HepG2 (cell line): ENCODE data around the gene GATA5. TPM values are rescaled to one million over a fixed set of nuclear protein-coding genes. Genes with fewer than 3 reads are reported as not detected.

Source experiments
- CENPT ChIP-seq: sonication (generic); formaldehyde crosslinking; IDR thresholded peaks from 2 replicates; pipeline ENCODE4 v1.8.0; 2022; ENCODE audit warnings: low read depth, mild to moderate bottlenecking, moderate library complexity, missing genetic modification reagents
- EED ChIP-seq: sonication (generic); formaldehyde crosslinking; IDR thresholded peaks from 2 replicates; pipeline ENCODE4 v1.5.0; 2020; ENCODE audit warnings: mild to moderate bottlenecking, missing genetic modification reagents
- HNRNPH1 ChIP-seq: fragments of 200-400 bp; formaldehyde crosslinking; optimal IDR thresholded peaks from 2 replicates; pipeline ENCODE3; 2017; ENCODE audit warnings: mild to moderate bottlenecking, low read depth, low read length
- NCOA5 ChIP-seq: sonication (generic); formaldehyde crosslinking; IDR thresholded peaks from 2 replicates; pipeline ENCODE4 v1.4.0; 2020; ENCODE audit warnings: missing genetic modification reagents
- NFATC3 ChIP-seq: sonication (generic); formaldehyde crosslinking; IDR thresholded peaks from 2 replicates; pipeline ENCODE4 v1.5.1; 2020; ENCODE audit warnings: mild to moderate bottlenecking, missing genetic modification reagents
- SOX5 ChIP-seq: IDR thresholded peaks from 2 replicates; pipeline ENCODE4 v1.6.1; 2016; ENCODE audit warnings: borderline replicate concordance
- TAF1 ChIP-seq: sonication (generic); formaldehyde crosslinking; IDR thresholded peaks from 2 replicates; pipeline ENCODE4 v1.4.0; 2020; ENCODE audit warnings: missing genetic modification reagents
- TCF7L2 ChIP-seq: IDR thresholded peaks from 2 replicates; pipeline ENCODE4 v1.6.1; 2011; ENCODE audit warnings: mild to moderate bottlenecking, low read depth, low read length, moderate library complexity
- ZBTB21 ChIP-seq: sonication (generic); formaldehyde crosslinking; IDR thresholded peaks from 2 replicates; pipeline ENCODE4 v1.4.0; 2020; ENCODE audit warnings: missing genetic modification reagents
- ZNF547 ChIP-seq: sonication (generic); formaldehyde crosslinking; IDR thresholded peaks from 2 replicates; pipeline ENCODE4 v1.5.1; 2020; ENCODE audit warnings: mild to moderate bottlenecking, missing genetic modification reagents
- ZNF552 ChIP-seq: sonication (generic); formaldehyde crosslinking; IDR thresholded peaks from 2 replicates; pipeline ENCODE4 v1.9.0; 2022; ENCODE audit warnings: missing genetic modification reagents, mild to moderate bottlenecking, borderline replicate concordance
- ZNF749 ChIP-seq: sonication (generic); formaldehyde crosslinking; IDR thresholded peaks from 2 replicates; pipeline ENCODE4 v1.8.0; 2022; ENCODE audit warnings: mild to moderate bottlenecking, missing genetic modification reagents, moderate library complexity, borderline replicate concordance
- ZNF768 ChIP-seq: sonication (generic); formaldehyde crosslinking; IDR thresholded peaks from 2 replicates; pipeline ENCODE4 v1.4.0; 2020; ENCODE audit warnings: missing genetic modification reagents
- polyA plus RNA-seq, 8 experiments: library from polyadenylated mRNA; depleted of rRNA in 3 of 8; stranded (reverse) in 7 of 8; unstranded in 1 of 8; fragments of >200 nt; fragmentation: Illumina TruSeq in 4 of 8; extraction: Trizol in 4 of 8; gene quantifications; 2 replicates each; pipeline versions ENCODE4 v1.2.1 to v1.2.3, GENCODE V29; 2011 to 2016; ENCODE audit warnings: low read depth in 4 of 8, missing spikeins in 1 of 8, mixed read lengths in 1 of 8; ENCODE audit not compliant: insufficient read depth in 1 of 8
- total RNA-seq, 5 experiments: library from RNA; depleted of rRNA; stranded (reverse); fragments of >200 nt; fragmentation: Illumina TruSeq; extraction: Trizol; gene quantifications; 2 replicates each; pipeline ENCODE4 v1.2.3, GENCODE V29; 2016; ENCODE audit warnings: low read depth in 1 of 5
- TF ChIP-seq, protein P1 (sequence below): sonication (generic); formaldehyde crosslinking; IDR thresholded peaks from 2 replicates; pipeline ENCODE4 v1.4.0; 2020; ENCODE audit warnings: missing genetic modification reagents; ENCODE audit errors: not compliant biosample characterization
- TF ChIP-seq, protein P2 (sequence below): sonication (generic); formaldehyde crosslinking; IDR thresholded peaks from 2 replicates; pipeline ENCODE4 v1.5.1; 2020; ENCODE audit warnings: mild to moderate bottlenecking, missing genetic modification reagents, moderate library complexity
- TF ChIP-seq, protein P3 (sequence below), 2 experiments: sonication (generic) in 1 of 2; formaldehyde crosslinking in 1 of 2; IDR thresholded peaks; 2 replicates each; pipeline versions ENCODE4 v1.4.0 to v1.6.1; 2016 to 2020; ENCODE audit warnings: borderline replicate concordance in 1 of 2, low read depth in 1 of 2, mild to moderate bottlenecking in 1 of 2, missing genetic modification reagents in 1 of 2
- TF ChIP-seq, protein P4 (sequence below): sonication (generic); formaldehyde crosslinking; IDR thresholded peaks from 2 replicates; pipeline ENCODE4 v1.4.0; 2020; ENCODE audit warnings: missing genetic modification reagents
- TF ChIP-seq, protein P5 (sequence below): sonication (generic); formaldehyde crosslinking; IDR thresholded peaks from 2 replicates; pipeline ENCODE4 v1.5.1; 2020; ENCODE audit warnings: missing genetic modification reagents, mild to moderate bottlenecking, borderline replicate concordance

Gene GATA5
- total and polyA plus RNA-seq, 2 of the 13 experiments (the other 11 are each of a cell fraction or from before 2014, with no cell fraction given): 0.12 to 0.20 TPM

DNA sequence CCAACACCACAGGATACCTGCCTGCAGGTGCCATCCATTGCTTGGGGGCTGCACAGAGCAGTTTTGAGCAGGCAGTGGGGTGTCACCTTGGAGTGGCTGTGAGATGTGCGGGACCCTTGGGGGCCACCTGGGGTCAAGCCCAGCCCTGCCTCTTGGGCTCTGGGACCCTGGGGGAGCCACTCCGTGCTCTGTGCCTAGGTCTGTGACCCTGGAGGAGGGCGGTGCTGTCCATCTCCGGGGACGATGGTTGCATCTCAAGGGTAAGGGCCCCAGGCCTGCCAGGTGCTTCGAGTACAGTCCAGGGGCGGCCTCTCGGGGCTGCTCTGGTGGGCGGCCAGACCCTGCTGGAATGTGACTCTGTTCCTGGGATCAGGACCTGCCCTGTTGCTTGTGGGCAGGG, 8.7 kb upstream of the GATA5 start (continued):
- TF ChIP-seq, protein P1, sequence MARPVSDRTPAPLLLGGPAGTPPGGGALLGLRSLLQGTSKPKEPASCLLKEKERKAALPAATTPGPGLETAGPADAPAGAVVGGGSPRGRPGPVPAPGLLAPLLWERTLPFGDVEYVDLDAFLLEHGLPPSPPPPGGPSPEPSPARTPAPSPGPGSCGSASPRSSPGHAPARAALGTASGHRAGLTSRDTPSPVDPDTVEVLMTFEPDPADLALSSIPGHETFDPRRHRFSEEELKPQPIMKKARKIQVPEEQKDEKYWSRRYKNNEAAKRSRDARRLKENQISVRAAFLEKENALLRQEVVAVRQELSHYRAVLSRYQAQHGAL (CRISPR knock-in tag): no peak
- TF ChIP-seq ZNF547 (CRISPR knock-in tag): no peak
- 0 out of 2 replicates have a peak, but pooled peaks have one; percentile 18 for TF ChIP-seq EED (CRISPR knock-in tag)
- TF ChIP-seq, protein P2, sequence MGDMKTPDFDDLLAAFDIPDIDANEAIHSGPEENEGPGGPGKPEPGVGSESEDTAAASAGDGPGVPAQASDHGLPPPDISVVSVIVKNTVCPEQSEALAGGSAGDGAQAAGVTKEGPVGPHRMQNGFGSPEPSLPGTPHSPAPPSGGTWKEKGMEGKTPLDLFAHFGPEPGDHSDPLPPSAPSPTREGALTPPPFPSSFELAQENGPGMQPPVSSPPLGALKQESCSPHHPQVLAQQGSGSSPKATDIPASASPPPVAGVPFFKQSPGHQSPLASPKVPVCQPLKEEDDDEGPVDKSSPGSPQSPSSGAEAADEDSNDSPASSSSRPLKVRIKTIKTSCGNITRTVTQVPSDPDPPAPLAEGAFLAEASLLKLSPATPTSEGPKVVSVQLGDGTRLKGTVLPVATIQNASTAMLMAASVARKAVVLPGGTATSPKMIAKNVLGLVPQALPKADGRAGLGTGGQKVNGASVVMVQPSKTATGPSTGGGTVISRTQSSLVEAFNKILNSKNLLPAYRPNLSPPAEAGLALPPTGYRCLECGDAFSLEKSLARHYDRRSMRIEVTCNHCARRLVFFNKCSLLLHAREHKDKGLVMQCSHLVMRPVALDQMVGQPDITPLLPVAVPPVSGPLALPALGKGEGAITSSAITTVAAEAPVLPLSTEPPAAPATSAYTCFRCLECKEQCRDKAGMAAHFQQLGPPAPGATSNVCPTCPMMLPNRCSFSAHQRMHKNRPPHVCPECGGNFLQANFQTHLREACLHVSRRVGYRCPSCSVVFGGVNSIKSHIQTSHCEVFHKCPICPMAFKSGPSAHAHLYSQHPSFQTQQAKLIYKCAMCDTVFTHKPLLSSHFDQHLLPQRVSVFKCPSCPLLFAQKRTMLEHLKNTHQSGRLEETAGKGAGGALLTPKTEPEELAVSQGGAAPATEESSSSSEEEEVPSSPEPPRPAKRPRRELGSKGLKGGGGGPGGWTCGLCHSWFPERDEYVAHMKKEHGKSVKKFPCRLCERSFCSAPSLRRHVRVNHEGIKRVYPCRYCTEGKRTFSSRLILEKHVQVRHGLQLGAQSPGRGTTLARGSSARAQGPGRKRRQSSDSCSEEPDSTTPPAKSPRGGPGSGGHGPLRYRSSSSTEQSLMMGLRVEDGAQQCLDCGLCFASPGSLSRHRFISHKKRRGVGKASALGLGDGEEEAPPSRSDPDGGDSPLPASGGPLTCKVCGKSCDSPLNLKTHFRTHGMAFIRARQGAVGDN (CRISPR knock-in tag): no peak; the same call in 1 of the 2 replicates
- TF ChIP-seq HNRNPH1: no peak
- no peak for TF ChIP-seq TCF7L2
- TF ChIP-seq NFATC3 (CRISPR knock-in tag): no peak
- TF ChIP-seq ZNF552 (CRISPR knock-in tag): no peak
- 0 out of 2 replicates have a peak, but pooled peaks have one; percentile 5 for TF ChIP-seq ZNF768 (CRISPR knock-in tag)
- TF ChIP-seq, protein P3, sequence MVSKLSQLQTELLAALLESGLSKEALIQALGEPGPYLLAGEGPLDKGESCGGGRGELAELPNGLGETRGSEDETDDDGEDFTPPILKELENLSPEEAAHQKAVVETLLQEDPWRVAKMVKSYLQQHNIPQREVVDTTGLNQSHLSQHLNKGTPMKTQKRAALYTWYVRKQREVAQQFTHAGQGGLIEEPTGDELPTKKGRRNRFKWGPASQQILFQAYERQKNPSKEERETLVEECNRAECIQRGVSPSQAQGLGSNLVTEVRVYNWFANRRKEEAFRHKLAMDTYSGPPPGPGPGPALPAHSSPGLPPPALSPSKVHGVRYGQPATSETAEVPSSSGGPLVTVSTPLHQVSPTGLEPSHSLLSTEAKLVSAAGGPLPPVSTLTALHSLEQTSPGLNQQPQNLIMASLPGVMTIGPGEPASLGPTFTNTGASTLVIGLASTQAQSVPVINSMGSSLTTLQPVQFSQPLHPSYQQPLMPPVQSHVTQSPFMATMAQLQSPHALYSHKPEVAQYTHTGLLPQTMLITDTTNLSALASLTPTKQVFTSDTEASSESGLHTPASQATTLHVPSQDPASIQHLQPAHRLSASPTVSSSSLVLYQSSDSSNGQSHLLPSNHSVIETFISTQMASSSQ (IDR thresholded peaks at IDR 0.05; ENCODE audit: low read depth): no peak
- TF ChIP-seq, protein P3 (CRISPR knock-in tag; IDR thresholded peaks at IDR 0.05; ENCODE audit: borderline replicate concordance): no peak
- TF ChIP-seq SOX5 (CRISPR knock-in tag): no peak
- no peak for TF ChIP-seq NCOA5 (CRISPR knock-in tag)
- no peak for TF ChIP-seq ZNF749 (CRISPR knock-in tag)
- TF ChIP-seq, protein P4, sequence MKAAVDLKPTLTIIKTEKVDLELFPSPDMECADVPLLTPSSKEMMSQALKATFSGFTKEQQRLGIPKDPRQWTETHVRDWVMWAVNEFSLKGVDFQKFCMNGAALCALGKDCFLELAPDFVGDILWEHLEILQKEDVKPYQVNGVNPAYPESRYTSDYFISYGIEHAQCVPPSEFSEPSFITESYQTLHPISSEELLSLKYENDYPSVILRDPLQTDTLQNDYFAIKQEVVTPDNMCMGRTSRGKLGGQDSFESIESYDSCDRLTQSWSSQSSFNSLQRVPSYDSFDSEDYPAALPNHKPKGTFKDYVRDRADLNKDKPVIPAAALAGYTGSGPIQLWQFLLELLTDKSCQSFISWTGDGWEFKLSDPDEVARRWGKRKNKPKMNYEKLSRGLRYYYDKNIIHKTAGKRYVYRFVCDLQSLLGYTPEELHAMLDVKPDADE (CRISPR knock-in tag): no peak
- no peak for TF ChIP-seq ZBTB21 (CRISPR knock-in tag)
- TF ChIP-seq, protein P5, sequence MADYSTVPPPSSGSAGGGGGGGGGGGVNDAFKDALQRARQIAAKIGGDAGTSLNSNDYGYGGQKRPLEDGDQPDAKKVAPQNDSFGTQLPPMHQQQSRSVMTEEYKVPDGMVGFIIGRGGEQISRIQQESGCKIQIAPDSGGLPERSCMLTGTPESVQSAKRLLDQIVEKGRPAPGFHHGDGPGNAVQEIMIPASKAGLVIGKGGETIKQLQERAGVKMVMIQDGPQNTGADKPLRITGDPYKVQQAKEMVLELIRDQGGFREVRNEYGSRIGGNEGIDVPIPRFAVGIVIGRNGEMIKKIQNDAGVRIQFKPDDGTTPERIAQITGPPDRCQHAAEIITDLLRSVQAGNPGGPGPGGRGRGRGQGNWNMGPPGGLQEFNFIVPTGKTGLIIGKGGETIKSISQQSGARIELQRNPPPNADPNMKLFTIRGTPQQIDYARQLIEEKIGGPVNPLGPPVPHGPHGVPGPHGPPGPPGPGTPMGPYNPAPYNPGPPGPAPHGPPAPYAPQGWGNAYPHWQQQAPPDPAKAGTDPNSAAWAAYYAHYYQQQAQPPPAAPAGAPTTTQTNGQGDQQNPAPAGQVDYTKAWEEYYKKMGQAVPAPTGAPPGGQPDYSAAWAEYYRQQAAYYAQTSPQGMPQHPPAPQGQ: no peak
- TF ChIP-seq TAF1 (CRISPR knock-in tag): no peak
- no peak for TF ChIP-seq CENPT (CRISPR knock-in tag)
